G401.6 (cell line): ENCODE measurements around the gene RAB3IL1.
"Not testable (repeated sequence)": the region's sequence is repeated elsewhere in the genome, so short reads cannot be mapped to it uniquely, and the experiment has no call there.

ENCODE experiments used
- FAIRE-seq: peaks from 2 replicates; lab custom pipeline; 2012; peaks lifted over from hg19 to GRCh38; lab: Jason Lieb, UNC

RAB3IL1 gene

GRCh38 chr11:61917334-61918109, at the start of gene RAB3IL1:
Gene RAB3IL1 (minus strand): TSS chr11:61917566. CDS start chr11:61917367, 199 bp downstream.
- FAIRE-seq, result no peak

GRCh38 chr11:61966734-61967115, 49.4 kb upstream of the RAB3IL1 start:
- FAIRE-seq, result no peak

GRCh38 chr11:61964666-61965271, 47.4 kb upstream of the RAB3IL1 start:
- not testable (repeated sequence) for FAIRE-seq

GRCh38 chr11:61964058-61964665, 46.8 kb upstream of the RAB3IL1 start:
- FAIRE-seq, result no peak

GRCh38 chr11:61963282-61964057, 46.1 kb upstream of the RAB3IL1 start:
- FAIRE-seq, result no peak

- no peak for FAIRE-seq
These were observed 45.6 kb upstream of the RAB3IL1 start for GRCh38 chr11:61963016-61963281.

- FAIRE-seq, result no peak
These were observed 45.0 kb upstream of the RAB3IL1 start for GRCh38 chr11:61962213-61963015.

GRCh38 chr11:61961570-61962212, 44.3 kb upstream of the RAB3IL1 start:
- FAIRE-seq, result no peak

GRCh38 chr11:61960532-61960931, 43.2 kb upstream of the RAB3IL1 start:
- FAIRE-seq, result no peak

GRCh38 chr11:61959678-61960077, 42.3 kb upstream of the RAB3IL1 start:
- FAIRE-seq, result no peak

GRCh38 chr11:61959114-61959513, 41.7 kb upstream of the RAB3IL1 start:
- no peak for FAIRE-seq

- FAIRE-seq, result no peak
These were observed 41.2 kb upstream of the RAB3IL1 start for GRCh38 chr11:61958590-61958989.

- no peak for FAIRE-seq
These were observed 39.8 kb upstream of the RAB3IL1 start for GRCh38 chr11:61957021-61957770.

GRCh38 chr11:61956191-61957020, 39.0 kb upstream of the RAB3IL1 start:
- no peak for FAIRE-seq

- FAIRE-seq, result no peak
These were observed 38.2 kb upstream of the RAB3IL1 start for GRCh38 chr11:61955422-61956135.

- no peak for FAIRE-seq
These were observed 37.6 kb upstream of the RAB3IL1 start for GRCh38 chr11:61954851-61955421.

GRCh38 chr11:61954106-61954850, 36.9 kb upstream of the RAB3IL1 start:
- FAIRE-seq, result no peak

GRCh38 chr11:61953632-61954031, 36.3 kb upstream of the RAB3IL1 start:
- not testable (repeated sequence) for FAIRE-seq
